Chondrocyte (in vitro differentiated cells): ENCODE measurements around the gene NOD2. TPM values are rescaled to one million over a fixed set of nuclear protein-coding genes. Genes with fewer than 3 reads are reported as not detected.
A peak's percentile ranks its signal among the peaks of the same experiment; 100 is the strongest.

Experiments
- DNase-seq: peaks from one replicate; pipeline ENCODE4 v3.0.0; 2021; ENCODE audit warnings: mixed read lengths, low spot score
- H3K27ac Mint-ChIP-seq: one replicate; pipeline ENCODE4 v1.8.0; 2021; ENCODE audit warnings: mild to moderate bottlenecking, moderate library complexity, mixed read lengths; ENCODE audit not compliant: unreplicated experiment
- H3K27me3 Mint-ChIP-seq: 2 replicates; pipeline ENCODE4 v1.8.0; 2021; ENCODE audit warnings: low read depth, mixed read lengths
- H3K36me3 Mint-ChIP-seq: 2 replicates; pipeline ENCODE4 v1.8.0; 2021; ENCODE audit warnings: low read depth, mixed read lengths
- H3K4me1 Mint-ChIP-seq: 2 replicates; pipeline ENCODE4 v1.8.0; 2021; ENCODE audit warnings: low read depth, mild to moderate bottlenecking, mixed read lengths
- H3K4me3 Mint-ChIP-seq: one replicate; pipeline ENCODE4 v1.8.0; 2021; ENCODE audit warnings: mild to moderate bottlenecking, moderate library complexity, mixed read lengths; ENCODE audit not compliant: unreplicated experiment
- H3K9me3 Mint-ChIP-seq: 2 replicates; pipeline ENCODE4 v1.8.0; 2021; ENCODE audit warnings: low read depth, mixed read lengths
- total RNA-seq: library from RNA; stranded (reverse); gene quantifications from 3 replicates; pipeline ENCODE4 v1.2.1, GENCODE V29; 2021
- TF ChIP-seq, protein P1 (sequence below): fragments of 200-600 bp; sonication (generic); IDR thresholded peaks from 2 replicates; pipeline ENCODE4 v1.5.0; 2021; ENCODE audit warnings: antibody characterized with exemption, mild to moderate bottlenecking, moderate library complexity

NOD2 gene
- total RNA-seq, 1 donor from 2014 or later = 0.05 TPM

DNA sequence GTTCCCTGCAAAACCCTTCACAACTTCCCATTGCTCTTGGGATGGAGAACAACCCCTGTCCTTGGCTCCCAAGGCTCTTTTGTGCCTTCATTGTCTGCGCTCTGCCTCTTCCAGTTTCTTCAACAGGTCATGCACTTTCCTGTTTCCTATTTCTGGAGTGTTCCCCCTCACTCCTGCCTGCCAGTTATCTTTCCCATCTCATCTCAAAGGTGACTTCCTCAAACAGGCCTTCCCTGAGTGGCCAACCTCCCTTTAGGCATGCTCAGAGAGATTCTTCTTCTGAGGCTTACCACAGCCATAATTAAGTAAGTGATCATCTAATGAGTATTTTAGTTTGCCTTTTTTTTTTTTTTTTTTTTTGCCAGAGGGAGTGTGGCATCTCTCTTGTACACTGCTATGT, 45.6 kb downstream of the NOD2 start:
- no peaks in the 10 kb centered on the region for H3K36me3 Mint-ChIP-seq
- H3K4me3 Mint-ChIP-seq = no peak overlapping the region
- DNase-seq = no peak
- no peaks in the 10 kb centered on the region for H3K9me3 Mint-ChIP-seq
- H3K4me1 Mint-ChIP-seq = peaks cover 22% of the 10 kb centered on the region
- TF ChIP-seq, protein P1, sequence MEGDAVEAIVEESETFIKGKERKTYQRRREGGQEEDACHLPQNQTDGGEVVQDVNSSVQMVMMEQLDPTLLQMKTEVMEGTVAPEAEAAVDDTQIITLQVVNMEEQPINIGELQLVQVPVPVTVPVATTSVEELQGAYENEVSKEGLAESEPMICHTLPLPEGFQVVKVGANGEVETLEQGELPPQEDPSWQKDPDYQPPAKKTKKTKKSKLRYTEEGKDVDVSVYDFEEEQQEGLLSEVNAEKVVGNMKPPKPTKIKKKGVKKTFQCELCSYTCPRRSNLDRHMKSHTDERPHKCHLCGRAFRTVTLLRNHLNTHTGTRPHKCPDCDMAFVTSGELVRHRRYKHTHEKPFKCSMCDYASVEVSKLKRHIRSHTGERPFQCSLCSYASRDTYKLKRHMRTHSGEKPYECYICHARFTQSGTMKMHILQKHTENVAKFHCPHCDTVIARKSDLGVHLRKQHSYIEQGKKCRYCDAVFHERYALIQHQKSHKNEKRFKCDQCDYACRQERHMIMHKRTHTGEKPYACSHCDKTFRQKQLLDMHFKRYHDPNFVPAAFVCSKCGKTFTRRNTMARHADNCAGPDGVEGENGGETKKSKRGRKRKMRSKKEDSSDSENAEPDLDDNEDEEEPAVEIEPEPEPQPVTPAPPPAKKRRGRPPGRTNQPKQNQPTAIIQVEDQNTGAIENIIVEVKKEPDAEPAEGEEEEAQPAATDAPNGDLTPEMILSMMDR = no peak
- H3K27me3 Mint-ChIP-seq = peaks cover 22% of the 10 kb centered on the region
- no peak overlapping the region for H3K27ac Mint-ChIP-seq

DNA sequence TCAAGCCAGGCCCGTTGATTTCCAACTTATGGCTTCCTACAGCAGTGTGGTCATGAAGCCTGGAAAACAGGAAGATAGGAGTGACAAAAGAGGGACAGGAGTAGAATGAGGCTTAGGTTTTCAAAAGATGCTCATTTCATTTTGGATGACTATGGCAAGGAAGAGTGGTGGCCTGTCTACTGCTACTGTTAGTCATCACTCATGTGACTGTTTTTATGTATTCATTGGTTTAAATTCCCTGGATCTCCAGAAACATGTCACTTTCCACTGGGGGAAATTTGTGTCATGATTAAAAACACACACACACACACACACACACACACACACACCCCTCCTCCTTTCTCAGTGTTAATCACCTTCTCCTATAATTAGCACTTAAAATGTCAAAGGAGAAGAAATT, 47.3 kb downstream of the NOD2 start:
- TF ChIP-seq, protein P1 = no peak
- Mint-ChIP-seq H3K4me3 (peak overlapping the region; percentile 80), H3K36me3 (peaks cover 3% of the 10 kb centered on the region), H3K4me1 (peaks cover 32% of the 10 kb centered on the region), H3K27ac (no peak overlapping the region), H3K27me3 (peaks cover 16% of the 10 kb centered on the region), H3K9me3 (no peaks in the 10 kb centered on the region)
- DNase-seq = no peak

DNA sequence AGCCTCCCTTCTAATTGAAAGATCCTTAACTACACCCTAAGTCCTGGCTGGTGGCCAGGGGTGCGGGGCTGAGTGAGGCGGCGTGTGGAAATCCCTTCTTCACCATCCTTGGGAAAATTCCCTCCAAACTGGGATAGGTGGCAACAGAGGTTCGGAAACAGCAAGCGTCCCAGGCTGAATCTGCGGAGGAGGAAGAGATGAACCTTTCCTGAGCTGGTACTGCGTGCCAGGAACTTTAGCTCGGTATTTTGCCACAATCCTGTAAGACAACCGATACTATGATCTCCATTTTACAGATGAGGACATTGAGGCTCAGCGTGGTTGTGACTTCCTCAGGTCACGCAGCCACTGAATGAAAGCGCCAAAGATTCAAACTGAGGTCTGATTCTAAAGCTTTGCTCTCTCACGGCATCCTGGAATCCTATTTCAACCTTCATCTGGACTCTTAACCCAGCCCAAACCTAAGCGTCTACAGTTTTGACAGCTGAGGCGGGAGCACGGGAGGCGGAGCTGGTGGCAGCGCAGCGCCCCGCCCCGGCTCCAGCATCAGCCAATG, 47.9 kb downstream of the NOD2 start:
- peak overlapping the region; percentile 80 for H3K4me3 Mint-ChIP-seq
- no peaks in the 10 kb centered on the region for H3K9me3 Mint-ChIP-seq
- TF ChIP-seq, protein P1 = no peak
- H3K27me3 Mint-ChIP-seq = peaks cover 16% of the 10 kb centered on the region
- H3K27ac Mint-ChIP-seq = peak overlapping the region; percentile 89
- H3K4me1 Mint-ChIP-seq = peaks cover 32% of the 10 kb centered on the region
- H3K36me3 Mint-ChIP-seq = peaks cover 3% of the 10 kb centered on the region
- no peak for DNase-seq

DNA sequence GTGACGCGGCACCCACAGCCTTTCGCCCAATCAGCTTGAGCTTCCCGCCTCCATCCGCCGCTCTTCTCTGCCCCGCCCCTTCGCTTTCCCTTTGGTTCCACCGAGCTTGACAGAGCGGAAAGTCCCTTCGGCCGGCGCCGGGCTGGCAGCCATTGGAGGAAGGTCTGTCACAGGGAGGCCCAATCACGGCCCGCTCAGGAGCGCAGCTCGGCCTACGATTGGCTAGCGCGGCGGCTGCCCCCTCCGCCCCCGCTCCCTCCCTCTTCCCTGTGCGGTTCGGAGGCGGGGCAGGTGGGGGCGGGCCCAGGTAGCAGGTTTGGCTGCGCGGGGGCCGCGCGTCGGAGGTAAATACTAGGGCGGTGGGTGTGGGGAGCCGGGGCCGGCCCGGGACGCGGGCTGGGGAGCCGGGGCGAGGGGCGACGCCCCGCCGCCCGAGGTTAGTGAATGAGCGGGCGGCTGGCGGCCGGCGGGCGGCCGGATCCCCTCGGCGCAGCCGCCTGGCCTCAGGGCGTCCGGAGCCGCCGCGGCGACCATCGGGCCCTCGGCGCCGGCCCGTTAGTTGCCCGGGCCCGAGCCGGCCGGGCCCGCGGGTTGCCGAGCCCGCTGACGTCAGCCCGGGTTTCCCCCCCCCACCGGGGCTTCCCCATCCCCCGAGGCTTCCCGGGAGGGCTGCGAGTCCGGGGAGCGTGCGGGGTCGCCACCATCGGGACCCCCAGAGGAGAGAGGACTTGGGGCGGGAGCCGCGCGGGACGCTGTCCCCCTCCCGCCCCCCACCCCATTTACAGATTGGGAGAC, 48.6 kb downstream of the NOD2 start, which contains the start of gene CYLD:
TSS of gene CYLD (plus strand) at position 306 of the 795 bp plus-strand sequence. CDS start 7,613 bp downstream, outside the sequence.
- Mint-ChIP-seq H3K9me3 (no peaks in the 10 kb centered on the region), H3K4me1 (peaks cover 32% of the 10 kb centered on the region), H3K4me3 (peak within 1 kb of the TSS; percentile 80), H3K27ac (peak within 1 kb of the TSS; percentile 89), H3K27me3 (peaks cover 10% of the 10 kb centered on the region), H3K36me3 (peaks cover 3% of the 10 kb centered on the region)
- DNase-seq = peak; percentile 100
- TF ChIP-seq, protein P1 = no peak

DNA sequence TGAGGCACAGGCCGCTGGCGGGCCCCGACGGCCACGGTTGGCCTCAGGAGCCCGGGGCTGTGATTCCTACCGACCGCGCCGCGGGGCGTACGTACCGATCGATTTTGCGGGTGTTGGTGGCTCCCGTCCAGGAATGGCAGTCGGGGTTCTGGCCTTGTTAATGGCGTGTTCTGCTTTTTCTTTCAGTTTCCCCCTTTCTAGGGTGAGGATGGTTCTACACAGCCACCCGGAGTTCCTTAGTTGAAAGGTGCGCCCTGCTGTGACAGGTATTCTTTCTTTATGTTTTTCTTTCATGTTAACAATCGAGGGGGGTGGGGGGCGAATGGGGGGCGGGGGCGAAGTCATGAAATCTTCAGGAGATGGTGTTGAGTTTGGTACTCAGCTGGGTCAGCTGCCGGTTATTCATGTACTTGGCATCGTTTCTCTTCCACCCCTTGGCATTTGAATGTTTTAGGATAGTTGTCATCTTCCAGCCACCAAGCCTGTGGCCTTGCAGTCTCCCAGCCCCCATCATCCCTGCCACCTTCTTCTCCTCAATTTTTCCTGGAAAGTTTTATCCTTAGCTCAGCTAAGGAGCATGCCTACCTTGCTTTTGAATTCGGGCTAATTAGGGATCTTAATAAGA, 49.3 kb downstream of the NOD2 start:
- peaks cover 6% of the 10 kb centered on the region for H3K27me3 Mint-ChIP-seq
- no peaks in the 10 kb centered on the region for H3K9me3 Mint-ChIP-seq
- H3K27ac Mint-ChIP-seq = peak overlapping the region; percentile 75
- TF ChIP-seq, protein P1 = no peak
- peak overlapping the region; percentile 74 for H3K4me3 Mint-ChIP-seq
- peaks cover 32% of the 10 kb centered on the region for H3K4me1 Mint-ChIP-seq
- no peak for DNase-seq
- peaks cover 3% of the 10 kb centered on the region for H3K36me3 Mint-ChIP-seq
